HG02852 (cell line): Measurements from ENCODE around the gene TBC1D10B.
A peak's percentile ranks its signal among the peaks of the same experiment; 100 is the strongest.
"Not testable (repeated sequence)": the region's sequence is repeated elsewhere in the genome, so short reads cannot be mapped to it uniquely, and the experiment has no call there.

ENCODE experiments used
- ATAC-seq: cut with Tn5 transposase; IDR thresholded peaks from one replicate; pipeline ENCODE4 v1.9.1; 2021; ENCODE audit warnings: mild to moderate bottlenecking, moderate library complexity; ENCODE audit not compliant: unreplicated experiment

Gene TBC1D10B

DNA sequence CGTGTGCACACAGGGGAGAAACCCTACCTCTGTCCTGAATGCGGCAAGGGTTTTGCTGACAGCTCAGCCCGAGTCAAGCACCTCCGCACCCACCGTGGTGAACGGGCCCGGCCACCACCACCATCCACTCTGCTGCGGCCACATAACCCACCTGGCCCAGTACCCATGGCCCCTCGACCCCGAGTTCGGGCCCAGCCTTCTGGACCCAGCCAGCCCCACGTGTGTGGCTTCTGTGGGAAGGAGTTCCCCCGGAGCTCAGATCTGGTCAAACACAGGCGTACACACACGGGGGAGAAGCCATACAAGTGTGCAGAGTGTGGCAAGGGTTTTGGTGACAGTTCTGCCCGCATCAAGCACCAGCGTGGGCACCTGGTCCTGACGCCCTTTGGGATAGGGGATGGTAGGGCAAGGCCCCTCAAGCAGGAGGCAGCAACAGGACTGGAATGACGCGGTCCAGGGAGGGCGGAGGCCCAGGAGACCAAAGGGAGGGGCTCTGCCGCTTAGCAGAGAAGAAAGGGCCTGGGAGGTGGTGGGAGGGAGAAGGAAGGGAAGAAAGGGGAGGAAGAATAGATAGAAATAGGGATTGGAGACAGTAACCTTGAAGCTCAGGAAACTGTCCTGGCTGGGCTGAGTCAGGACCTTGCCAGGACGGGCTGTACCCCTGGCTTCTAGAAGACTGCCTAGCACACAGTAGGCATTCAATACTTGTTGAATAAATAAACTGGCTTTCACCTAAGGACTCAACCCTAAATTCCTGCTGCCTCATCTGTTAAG, 28.6 kb upstream of the TBC1D10B start:
- no peak for ATAC-seq

DNA sequence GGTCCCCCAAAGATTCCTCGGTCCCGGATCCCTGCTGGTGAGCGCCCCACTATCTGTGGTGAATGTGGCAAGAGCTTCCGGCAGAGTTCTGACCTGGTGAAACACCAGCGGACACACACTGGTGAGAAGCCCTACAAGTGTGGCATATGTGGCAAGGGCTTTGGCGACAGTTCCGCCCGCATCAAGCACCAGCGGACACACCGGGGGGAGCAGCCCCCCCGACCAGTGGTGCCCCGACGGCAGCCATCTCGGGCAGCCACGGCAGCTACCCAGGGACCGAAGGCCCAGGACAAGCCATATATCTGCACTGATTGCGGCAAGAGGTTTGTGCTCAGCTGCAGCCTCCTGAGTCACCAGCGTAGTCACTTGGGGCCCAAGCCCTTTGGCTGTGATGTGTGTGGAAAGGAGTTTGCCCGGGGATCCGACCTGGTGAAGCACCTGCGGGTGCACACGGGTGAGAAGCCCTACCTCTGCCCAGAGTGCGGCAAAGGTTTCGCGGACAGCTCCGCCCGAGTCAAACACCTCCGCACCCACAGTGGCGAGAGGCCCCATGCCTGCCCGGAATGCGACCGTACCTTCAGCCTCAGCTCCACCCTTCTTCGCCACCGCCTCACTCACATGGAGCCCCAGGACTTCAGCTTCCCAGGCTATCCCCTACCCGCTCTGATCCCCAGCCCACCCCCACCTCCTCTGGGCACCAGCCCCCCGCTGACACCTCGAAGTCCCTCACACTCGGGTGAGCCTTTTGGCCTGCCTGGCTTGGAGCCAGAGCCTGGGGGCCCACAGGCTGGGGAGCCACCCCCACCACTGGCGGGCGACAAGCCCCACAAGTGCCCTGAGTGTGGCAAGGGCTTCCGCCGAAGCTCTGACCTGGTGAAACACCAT, 27.7 kb upstream of the TBC1D10B start:
- no peak for ATAC-seq

DNA sequence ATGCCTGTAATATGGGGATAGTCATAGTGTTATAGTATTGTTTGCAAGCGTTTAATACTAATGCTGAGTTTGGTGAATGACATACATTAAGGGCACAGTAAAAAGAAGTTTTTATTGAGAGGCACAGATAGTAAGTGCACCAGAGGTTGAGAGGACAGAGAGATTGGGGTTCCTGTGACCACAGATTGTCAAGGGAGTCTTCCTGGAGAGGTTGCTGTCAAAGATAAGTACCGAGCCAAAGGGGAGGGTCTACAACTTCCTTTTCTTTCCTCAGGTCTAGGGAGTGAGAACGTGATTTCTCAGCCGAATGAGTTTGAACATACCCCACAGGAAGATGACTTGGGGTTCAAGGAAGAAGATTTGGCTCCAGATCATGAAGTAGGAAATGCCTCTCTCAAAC, 26.8 kb upstream of the TBC1D10B start:
- ATAC-seq, result no peak

GRCh38 chr16:30396627-30397026, 26.3 kb upstream of the TBC1D10B start:
- ATAC-seq, result not testable (repeated sequence)

DNA sequence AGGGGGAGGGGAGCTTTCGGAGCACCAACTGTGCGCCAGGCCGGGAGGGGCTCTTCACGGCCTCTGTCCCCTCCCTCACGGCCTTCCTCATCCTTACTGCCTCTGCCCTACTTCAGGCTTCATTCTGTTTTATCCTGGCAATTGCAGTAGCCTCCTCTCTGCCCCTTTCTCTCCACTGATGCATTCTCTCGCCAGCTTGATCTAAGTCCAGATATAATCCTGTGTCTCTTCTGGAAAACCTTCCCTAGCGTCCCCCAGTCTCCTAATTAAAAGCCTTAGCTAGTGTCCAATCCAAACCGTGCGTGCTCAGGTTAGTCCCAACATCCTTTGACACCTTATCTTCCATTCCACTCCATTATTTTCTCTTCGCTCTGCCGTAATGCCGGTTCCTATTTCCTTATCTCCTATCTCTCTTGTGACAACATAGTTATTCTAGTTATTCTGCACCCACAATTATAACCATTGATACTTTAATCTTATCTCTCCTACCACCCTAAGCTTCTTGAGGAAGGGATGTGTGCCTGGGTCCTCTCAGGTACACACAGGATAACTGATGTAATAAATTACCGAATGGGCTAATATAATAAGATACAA, 25.8 kb upstream of the TBC1D10B start:
- ATAC-seq, result peak; percentile 13

DNA sequence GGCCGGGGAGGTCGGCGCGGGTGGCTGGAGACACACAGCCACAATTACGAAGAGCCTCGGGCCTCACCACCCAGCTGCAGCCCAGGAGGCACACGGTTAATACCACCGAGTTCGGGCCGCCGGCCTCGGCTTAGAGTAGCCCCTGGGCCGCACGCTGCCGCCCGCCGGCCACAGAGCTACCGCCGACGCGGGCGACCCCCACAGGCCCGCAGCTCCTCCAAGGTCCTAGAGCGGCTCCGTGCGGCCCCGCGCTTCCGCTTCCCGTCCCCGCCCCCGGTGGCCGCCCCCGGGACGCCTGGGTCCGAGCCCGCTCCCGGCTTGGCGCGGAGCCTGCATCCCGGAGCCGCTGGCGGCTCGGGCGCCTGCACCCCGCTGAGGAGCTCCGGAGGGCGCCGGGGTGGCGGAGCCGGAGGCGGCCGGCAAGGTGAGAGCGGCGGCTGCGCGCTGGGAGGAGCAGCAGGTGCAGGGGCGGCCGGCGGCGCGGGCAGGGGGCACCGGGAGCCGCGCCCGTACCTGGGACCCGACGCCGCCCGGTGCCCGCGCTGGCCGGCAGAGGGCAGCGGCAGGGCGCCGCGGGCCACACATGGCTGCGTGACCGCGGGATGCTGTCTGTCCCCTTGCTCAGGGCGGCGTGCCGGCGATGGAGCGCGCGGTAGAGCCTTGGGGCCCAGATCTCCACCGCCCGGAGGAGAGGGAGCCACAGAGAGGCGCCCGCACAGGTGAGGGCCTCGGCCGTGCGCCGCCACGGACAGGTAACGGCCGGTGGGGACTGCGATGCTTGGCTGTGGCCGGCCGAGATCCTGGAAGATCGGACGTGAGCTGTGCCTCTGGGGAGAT, 25.1 kb upstream of the TBC1D10B start, which contains the start of gene ZNF48:
TSS of gene ZNF48 (plus strand) at position 266 of the 837 bp plus-strand sequence. CDS start at position 641, 375 bp downstream.
- ATAC-seq, result peak; percentile 62

DNA sequence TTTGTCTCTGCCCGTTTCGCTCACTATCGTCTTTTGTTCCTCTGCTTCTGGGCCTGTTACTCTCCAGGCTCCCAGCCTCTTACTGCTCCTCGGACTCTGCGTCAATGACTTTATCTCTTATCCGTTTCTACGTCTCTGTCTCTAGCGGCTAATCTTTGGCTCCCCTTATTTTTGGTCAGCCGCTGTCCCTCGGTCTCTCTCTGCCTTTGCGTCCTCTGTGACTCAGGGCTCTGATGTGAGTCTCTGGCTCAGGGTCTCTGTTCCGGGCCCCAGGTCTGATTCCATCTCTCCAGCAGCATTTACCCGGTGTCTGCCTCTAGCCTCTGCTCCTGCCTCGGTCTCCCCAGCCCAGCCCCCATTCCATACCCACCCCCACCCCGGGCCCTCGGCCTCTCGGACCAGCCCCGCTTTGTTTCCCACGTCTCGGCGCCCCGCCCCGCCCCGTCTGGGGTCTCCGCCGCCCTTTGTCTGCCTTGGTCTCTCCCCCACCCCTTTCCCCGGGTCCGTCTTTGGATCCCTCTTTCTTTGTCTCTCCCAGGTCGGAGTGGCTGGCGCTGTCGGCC, 24.4 kb upstream of the TBC1D10B start:
- no peak for ATAC-seq

DNA sequence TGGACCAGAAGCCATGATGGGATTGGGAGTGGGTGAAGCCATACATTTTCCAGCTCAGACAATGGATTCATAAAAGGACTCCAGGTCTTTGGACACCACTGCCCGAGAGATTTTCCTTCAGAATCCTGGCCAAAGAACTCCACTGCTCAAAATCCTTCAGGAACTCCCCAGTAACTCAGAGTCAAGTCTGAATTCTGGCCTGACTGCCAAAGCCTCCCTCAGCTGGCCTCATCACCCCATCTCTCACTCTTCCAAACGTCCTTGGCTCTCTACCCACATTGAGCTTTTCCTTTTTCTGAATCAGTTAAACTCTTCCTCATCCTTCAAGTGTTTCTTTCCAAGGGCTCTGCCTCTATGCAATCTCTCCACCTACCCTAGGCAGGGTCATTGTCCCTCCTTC, 13.2 kb upstream of the TBC1D10B start:
- no peak for ATAC-seq

- ATAC-seq, result no peak
Measured at GRCh38 chr16:30382111-30382881, 12.0 kb upstream of the TBC1D10B start, which contains the start of gene SEPTIN1. TSS of gene SEPTIN1 (minus strand) at chr16:30382561. CDS start at chr16:30382542, 19 bp downstream.

- no peak for ATAC-seq
Measured at GRCh38 chr16:30381291-30382041, 11.2 kb upstream of the TBC1D10B start.

- no peak for ATAC-seq
Measured at GRCh38 chr16:30380803-30381208, 10.5 kb upstream of the TBC1D10B start.

GRCh38 chr16:30380072-30380802, 9.9 kb upstream of the TBC1D10B start:
- no peak for ATAC-seq

GRCh38 chr16:30379158-30379783, 9.0 kb upstream of the TBC1D10B start:
- no peak for ATAC-seq

- ATAC-seq, result peak; percentile 86
Measured at GRCh38 chr16:30378236-30379157, 8.2 kb upstream of the TBC1D10B start.

GRCh38 chr16:30377812-30378235, 7.5 kb upstream of the TBC1D10B start:
- peak; percentile 41 for ATAC-seq

DNA sequence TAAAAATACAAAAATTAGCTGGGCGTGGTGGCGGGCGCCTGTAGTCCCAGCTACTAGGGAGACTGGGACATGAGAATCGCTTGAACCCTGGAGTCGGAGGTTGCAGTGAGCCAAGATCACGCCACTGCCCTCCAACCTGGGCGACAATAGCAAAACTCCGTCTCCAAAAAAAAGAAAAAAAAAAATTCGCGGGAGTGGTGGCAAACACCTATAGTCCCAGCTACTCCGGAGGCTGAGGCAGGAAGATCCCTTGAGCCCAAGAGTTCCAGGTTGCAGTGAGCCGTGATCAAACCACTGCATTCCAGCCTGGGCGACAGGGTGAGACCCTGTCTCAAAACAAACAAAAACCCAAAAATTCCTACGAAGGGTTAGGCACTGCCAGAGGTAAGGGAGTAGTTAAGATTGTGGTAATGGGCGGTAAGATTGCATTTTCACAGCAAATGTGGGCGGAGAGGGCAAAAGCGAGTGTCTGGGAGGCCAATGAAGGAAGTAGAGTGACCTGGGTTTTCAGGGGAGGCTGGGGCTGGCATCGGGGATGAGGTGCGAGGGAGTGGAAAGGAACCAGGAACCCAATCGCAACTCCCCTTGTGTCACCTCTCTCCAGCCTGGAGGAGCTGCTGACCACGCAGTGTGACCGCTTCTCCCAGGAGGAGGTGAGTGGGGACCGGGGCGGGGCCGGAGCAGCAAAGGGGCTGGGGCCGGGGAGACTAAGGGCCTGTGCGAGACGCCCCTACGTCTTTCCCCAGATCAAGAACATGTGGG, 6.9 kb upstream of the TBC1D10B start:
- no peak for ATAC-seq
